ENCODE measurements around the gene AGBL4. TPM values are rescaled to one million over a fixed set of nuclear protein-coding genes. Genes with fewer than 3 reads are reported as not detected.

Gene AGBL4
- total and polyA plus RNA-seq, 2 of the 4 experiments (the other 2 are of a cell fraction) = not detected

DNA sequence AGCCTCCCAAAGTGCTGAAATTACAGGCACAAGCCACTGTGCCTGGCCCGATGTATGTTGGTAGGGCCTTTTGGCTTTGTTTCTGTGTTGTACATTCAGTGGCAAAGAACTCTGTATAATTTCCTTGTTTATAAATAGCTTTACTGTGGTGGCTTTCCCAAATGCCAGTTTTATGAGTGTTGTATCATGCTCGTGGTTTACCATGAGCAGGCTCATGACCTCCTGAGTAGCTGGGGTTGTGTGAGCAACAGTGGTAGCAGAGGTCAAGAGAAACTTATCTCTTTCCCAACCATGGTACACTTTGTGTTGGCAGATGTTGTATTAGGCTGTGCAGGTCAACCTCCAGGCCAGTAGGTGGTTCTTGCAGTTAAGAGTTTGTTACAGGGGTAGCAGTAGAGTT, 826.7 kb downstream of the AGBL4 start:
- no peak overlapping the region for H3K56ac ChIP-seq (ENCODE audit: extremely low read depth, insufficient read depth, low read length)
- no peak overlapping the region for H3K18ac ChIP-seq (ENCODE audit: low read depth, low read length)
- TF ChIP-seq CEBPB (IDR thresholded peaks at IDR 0.05; ENCODE audit: low read depth, low read length) (no peak), POLR2A (IDR thresholded peaks at IDR 0.05; ENCODE audit: low read depth, low read length) (no peak), SMC3 (IDR thresholded peaks at IDR 0.05; ENCODE audit: low read depth, low read length) (no peak), FOS (IDR thresholded peaks at IDR 0.05; ENCODE audit: low read depth, low read length) (no peak), RAD21 (IDR thresholded peaks at IDR 0.05; ENCODE audit: low read length) (no peak), BHLHE40 (IDR thresholded peaks at IDR 0.05; ENCODE audit: low read depth, low read length) (no peak), RCOR1 (IDR thresholded peaks at IDR 0.05; ENCODE audit: insufficient replicate concordance, low read length) (no peak), NFE2L2 (IDR thresholded peaks at IDR 0.05; ENCODE audit: low read depth, low read length) (no peak), CHD1 (IDR thresholded peaks at IDR 0.05; ENCODE audit: low read depth, low read length) (no peak), RFX5 (IDR thresholded peaks at IDR 0.05; ENCODE audit: low read depth, low read length) (no peak), MAZ (IDR thresholded peaks at IDR 0.05; ENCODE audit: borderline replicate concordance, low read depth, low read length) (no peak), MAFK (IDR thresholded peaks at IDR 0.05; ENCODE audit: low read depth, low read length) (no peak), MXI1 (IDR thresholded peaks at IDR 0.05; ENCODE audit: borderline replicate concordance, low read depth, low read length) (no peak)
- TF ChIP-seq, protein P1, sequence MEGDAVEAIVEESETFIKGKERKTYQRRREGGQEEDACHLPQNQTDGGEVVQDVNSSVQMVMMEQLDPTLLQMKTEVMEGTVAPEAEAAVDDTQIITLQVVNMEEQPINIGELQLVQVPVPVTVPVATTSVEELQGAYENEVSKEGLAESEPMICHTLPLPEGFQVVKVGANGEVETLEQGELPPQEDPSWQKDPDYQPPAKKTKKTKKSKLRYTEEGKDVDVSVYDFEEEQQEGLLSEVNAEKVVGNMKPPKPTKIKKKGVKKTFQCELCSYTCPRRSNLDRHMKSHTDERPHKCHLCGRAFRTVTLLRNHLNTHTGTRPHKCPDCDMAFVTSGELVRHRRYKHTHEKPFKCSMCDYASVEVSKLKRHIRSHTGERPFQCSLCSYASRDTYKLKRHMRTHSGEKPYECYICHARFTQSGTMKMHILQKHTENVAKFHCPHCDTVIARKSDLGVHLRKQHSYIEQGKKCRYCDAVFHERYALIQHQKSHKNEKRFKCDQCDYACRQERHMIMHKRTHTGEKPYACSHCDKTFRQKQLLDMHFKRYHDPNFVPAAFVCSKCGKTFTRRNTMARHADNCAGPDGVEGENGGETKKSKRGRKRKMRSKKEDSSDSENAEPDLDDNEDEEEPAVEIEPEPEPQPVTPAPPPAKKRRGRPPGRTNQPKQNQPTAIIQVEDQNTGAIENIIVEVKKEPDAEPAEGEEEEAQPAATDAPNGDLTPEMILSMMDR (conservative IDR thresholded peaks at IDR 0.05; ENCODE audit: low read depth, low read length) = no peak
- TF ChIP-seq, protein P2, sequence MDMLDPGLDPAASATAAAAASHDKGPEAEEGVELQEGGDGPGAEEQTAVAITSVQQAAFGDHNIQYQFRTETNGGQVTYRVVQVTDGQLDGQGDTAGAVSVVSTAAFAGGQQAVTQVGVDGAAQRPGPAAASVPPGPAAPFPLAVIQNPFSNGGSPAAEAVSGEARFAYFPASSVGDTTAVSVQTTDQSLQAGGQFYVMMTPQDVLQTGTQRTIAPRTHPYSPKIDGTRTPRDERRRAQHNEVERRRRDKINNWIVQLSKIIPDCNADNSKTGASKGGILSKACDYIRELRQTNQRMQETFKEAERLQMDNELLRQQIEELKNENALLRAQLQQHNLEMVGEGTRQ (IDR thresholded peaks at IDR 0.05; ENCODE audit: low read depth, low read length) = no peak
- TF ChIP-seq, protein P3, sequence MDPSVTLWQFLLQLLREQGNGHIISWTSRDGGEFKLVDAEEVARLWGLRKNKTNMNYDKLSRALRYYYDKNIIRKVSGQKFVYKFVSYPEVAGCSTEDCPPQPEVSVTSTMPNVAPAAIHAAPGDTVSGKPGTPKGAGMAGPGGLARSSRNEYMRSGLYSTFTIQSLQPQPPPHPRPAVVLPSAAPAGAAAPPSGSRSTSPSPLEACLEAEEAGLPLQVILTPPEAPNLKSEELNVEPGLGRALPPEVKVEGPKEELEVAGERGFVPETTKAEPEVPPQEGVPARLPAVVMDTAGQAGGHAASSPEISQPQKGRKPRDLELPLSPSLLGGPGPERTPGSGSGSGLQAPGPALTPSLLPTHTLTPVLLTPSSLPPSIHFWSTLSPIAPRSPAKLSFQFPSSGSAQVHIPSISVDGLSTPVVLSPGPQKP (IDR thresholded peaks at IDR 0.05; ENCODE audit: borderline replicate concordance, low read depth, low read length) = no peak
- H3K4me2 ChIP-seq (ENCODE audit: low read depth, low read length) = no peak overlapping the region
- ChIA-PET CTCF (no interaction called here), POLR2A (ENCODE audit: unreplicated experiment) (no interaction called here)
- H3K9ac ChIP-seq (ENCODE audit: low read depth, low read length) = no peak overlapping the region
- no peak overlapping the region for H3K14ac ChIP-seq (replicated peaks; ENCODE audit: low read depth, low read length)
- no TSS peak for BruUV-seq (replicated peaks)
- peaks cover 15% of the 10 kb centered on the region for H3K9me3 ChIP-seq (ENCODE audit: control insufficient read depth, insufficient read depth, low read length)
- H3K36me3 ChIP-seq (ENCODE audit: control insufficient read depth, insufficient read depth, low read length) = no peaks in the 10 kb centered on the region
- H4K20me1 ChIP-seq (ENCODE audit: insufficient read depth, low read length) = no peaks in the 10 kb centered on the region
- no peak overlapping the region for H3K27ac ChIP-seq (ENCODE audit: insufficient read depth, low read length)
- no peak overlapping the region for H4K8ac ChIP-seq (ENCODE audit: low read depth in 2 of 2, low read length in 2 of 2)
- intact Hi-C loops (cut with micrococcal nuclease) = no loop called here
- no peaks in the 10 kb centered on the region for H3K4me1 ChIP-seq (ENCODE audit: control insufficient read depth, insufficient read depth, low read length)
- H2AK9ac ChIP-seq (replicated peaks; ENCODE audit: low read depth, low read length, poor library complexity) = no peak overlapping the region
- H2BK5ac ChIP-seq (ENCODE audit: low read depth, low read length, poor library complexity, severe bottlenecking) = no peak overlapping the region
- in situ Hi-C loops (cut with MboI; ENCODE audit: low sequenced_read_pairs) = no loop called here
- H2BK120ac ChIP-seq (ENCODE audit: low read depth, low read length) = no peak overlapping the region
- H3K9me1 ChIP-seq (ENCODE audit: insufficient read depth, low read length) = no peaks in the 10 kb centered on the region
- H4K5ac ChIP-seq (ENCODE audit: low read depth, low read length) = no peak overlapping the region
- no peak for ATAC-seq (ENCODE audit: low read depth)
- H4K91ac ChIP-seq (ENCODE audit: insufficient read depth, low read depth, low read length) = no peak overlapping the region
- no peaks in the 10 kb centered on the region for H3K79me1 ChIP-seq (ENCODE audit: low read depth in 1 of 2, low read length in 2 of 2)
- H3K27me3 ChIP-seq (ENCODE audit: control insufficient read depth, insufficient read depth, low read length) = no peaks in the 10 kb centered on the region
- H2BK20ac ChIP-seq (ENCODE audit: low read depth, low read length) = no peak overlapping the region
- H3K23ac ChIP-seq (ENCODE audit: low read depth, low read length) = no peak overlapping the region
- dilution Hi-C loops (cut with HindIII; ENCODE audit: low sequenced_read_pairs, unreplicated experiment) = no loop called here
- no peak overlapping the region for H2AFZ ChIP-seq (replicated peaks; ENCODE audit: low read length, poor library complexity)
- WGBS, 2 experiments (ENCODE audit: extremely low coverage in 2 of 2, insufficient read length in 1 of 2) = no CpG with 5 or more reads among the region's 2 CpGs
- no peak overlapping the region for H2AK5ac ChIP-seq (ENCODE audit: low read depth, low read length)
- no peak overlapping the region for H2BK15ac ChIP-seq (ENCODE audit: low read depth, low read length)
- H3K4ac ChIP-seq (ENCODE audit: low read depth, low read length) = no peak overlapping the region
- DNase-seq = no peak
- H3K4me3 ChIP-seq (ENCODE audit: insufficient read depth, low read depth, low read length) = no peak overlapping the region
